DOHH2 (cell line): ENCODE measurements around the gene SGPL1.

Source experiments
- H3F3A ChIP-seq: fragments of 200-600 bp; sonication (generic), shearing (Covaris generic); 2 replicates; pipeline ENCODE4 v1.6.0; 2016; ENCODE audit warnings: antibody characterized with exemption, mild to moderate bottlenecking; ENCODE audit not compliant: control insufficient read depth, insufficient read depth
- H3K27ac ChIP-seq: fragments of 200-600 bp; sonication (generic); 2 replicates; pipeline ENCODE4 v1.5.1; 2014; ENCODE audit warnings: low read depth, mild to moderate bottlenecking, low read length, moderate library complexity
- H3K27me3 ChIP-seq: fragments of 200-600 bp; sonication (generic); 2 replicates; pipeline ENCODE4 v1.6.1; 2014; ENCODE audit warnings: mild to moderate bottlenecking, low read length, mixed read lengths; ENCODE audit not compliant: control insufficient read depth
- H3K36me3 ChIP-seq: fragments of 200-600 bp; sonication (generic); 2 replicates; pipeline ENCODE4 v1.6.1; 2014; ENCODE audit warnings: mild to moderate bottlenecking, low read length, moderate library complexity, mixed read lengths; ENCODE audit not compliant: control insufficient read depth
- H3K4me1 ChIP-seq: fragments of 200-600 bp; sonication (generic); 2 replicates; pipeline ENCODE4 v1.6.1; 2014; ENCODE audit warnings: mild to moderate bottlenecking, low read length, mixed read lengths; ENCODE audit not compliant: control insufficient read depth
- H3K4me2 ChIP-seq: fragments of 200-600 bp; sonication (generic); 2 replicates; pipeline ENCODE4 v1.6.0; 2014; ENCODE audit warnings: mild to moderate bottlenecking, low read length, moderate library complexity
- H3K4me3 ChIP-seq: fragments of 200-600 bp; sonication (generic); 2 replicates; pipeline ENCODE4 v1.5.1; 2014; ENCODE audit warnings: mild to moderate bottlenecking, low read length, mixed read lengths
- H3K79me2 ChIP-seq: fragments of 200-600 bp; sonication (generic); 2 replicates; pipeline ENCODE4 v1.6.1; 2014; ENCODE audit warnings: mild to moderate bottlenecking, low read length, mixed read lengths; ENCODE audit not compliant: control insufficient read depth
- H3K9me2 ChIP-seq: fragments of 200-600 bp; sonication (generic); replicated peaks from 2 replicates; pipeline ENCODE4 v1.6.1; 2014; ENCODE audit warnings: mild to moderate bottlenecking, low read length, mixed read lengths; ENCODE audit not compliant: control insufficient read depth
- H3K9me3 ChIP-seq: fragments of 200-600 bp; sonication (generic); 2 replicates; pipeline ENCODE4 v1.6.1; 2014; ENCODE audit warnings: antibody characterized with exemption, low read length, mixed read lengths; ENCODE audit not compliant: control insufficient read depth, insufficient read depth
- H4K20me1 ChIP-seq: fragments of 200-600 bp; sonication (generic); 2 replicates; pipeline ENCODE4 v1.6.0; 2014; ENCODE audit warnings: low read depth, mild to moderate bottlenecking, antibody characterized with exemption, low read length, moderate library complexity; ENCODE audit not compliant: control insufficient read depth, insufficient read depth
- CTCF ChIP-seq: fragments of 200-600 bp; sonication (generic); IDR thresholded peaks from one replicate; pipeline ENCODE4 v1.5.1; 2014; ENCODE audit warnings: antibody characterized with exemption, mild to moderate bottlenecking, low read depth, low read length; ENCODE audit not compliant: poor library complexity, severe bottlenecking
- EZH2phosphoT487 ChIP-seq: fragments of 200-600 bp; sonication (generic); IDR thresholded peaks from 2 replicates; pipeline ENCODE4 v1.6.1; 2017; ENCODE audit warnings: borderline replicate concordance, mild to moderate bottlenecking, antibody characterized with exemption, low read length, moderate library complexity, mixed read lengths

SGPL1 gene

GRCh38 chr10:70874061-70874460, 58.3 kb downstream of the SGPL1 start:
- Histone ChIP-seq H3K27me3 (no peaks in the 10 kb centered on the region), H3K4me1 (no peaks in the 10 kb centered on the region), H3K9me3 (no peaks in the 10 kb centered on the region), H4K20me1 (no peaks in the 10 kb centered on the region), H3K4me2 (no peak overlapping the region), H3K79me2 (no peaks in the 10 kb centered on the region), H3K4me3 (no peak overlapping the region), H3K27ac (no peak overlapping the region), H3K9me2 (no peaks in the 10 kb centered on the region), H3K36me3 (no peaks in the 10 kb centered on the region), H3F3A (no peaks in the 10 kb centered on the region)
- TF ChIP-seq CTCF (no peak), EZH2phosphoT487 (no peak)

GRCh38 chr10:70879207-70879606, 63.5 kb downstream of the SGPL1 start:
- H3K36me3 ChIP-seq, result no peaks in the 10 kb centered on the region
- no peaks in the 10 kb centered on the region for H3K79me2 ChIP-seq
- H3K27me3 ChIP-seq, result no peaks in the 10 kb centered on the region
- no peak overlapping the region for H3K27ac ChIP-seq
- no peaks in the 10 kb centered on the region for H3K4me1 ChIP-seq
- no peaks in the 10 kb centered on the region for H3K9me3 ChIP-seq
- no peak for TF ChIP-seq CTCF
- TF ChIP-seq EZH2phosphoT487, result no peak
- H3K4me3 ChIP-seq, result no peak overlapping the region
- H4K20me1 ChIP-seq, result no peaks in the 10 kb centered on the region
- H3K9me2 ChIP-seq, result no peaks in the 10 kb centered on the region
- H3K4me2 ChIP-seq, result no peak overlapping the region
- no peaks in the 10 kb centered on the region for H3F3A ChIP-seq

GRCh38 chr10:70880077-70880534, 64.4 kb downstream of the SGPL1 start:
- Histone ChIP-seq H3K27ac (no peak overlapping the region), H3K4me3 (no peak overlapping the region), H3K9me2 (no peaks in the 10 kb centered on the region), H3K4me2 (no peak overlapping the region), H3K9me3 (no peaks in the 10 kb centered on the region), H4K20me1 (no peaks in the 10 kb centered on the region), H3K27me3 (no peaks in the 10 kb centered on the region), H3F3A (no peaks in the 10 kb centered on the region), H3K79me2 (no peaks in the 10 kb centered on the region), H3K36me3 (no peaks in the 10 kb centered on the region), H3K4me1 (no peaks in the 10 kb centered on the region)
- TF ChIP-seq CTCF, result peak; percentile 89
- TF ChIP-seq EZH2phosphoT487, result no peak
